ENCODE results near the gene P2RY2. TPM values are rescaled to one million over a fixed set of nuclear protein-coding genes. Genes with fewer than 3 reads are reported as not detected.

The P2RY2 gene
- total and polyA plus RNA-seq, 3 donors from 2014 or later, result 0.94 to 3.6 (median 2.0) TPM

- DNase-seq, result peak; percentile 48
- Histone ChIP-seq H3K27ac (no peak overlapping the region), H3K4me1 (no peaks in the 10 kb centered on the region), H3K9me3 (no peaks in the 10 kb centered on the region), H3K36me3 (ENCODE audit: low read depth, missing control alignments) (no peaks in the 10 kb centered on the region), H3K4me3 (no peak overlapping the region), H3K27me3 (no peaks in the 10 kb centered on the region)
- intact Hi-C loops (cut with DNase I; ENCODE audit: low total_unique reads), result no loop called here
- 89 to 91% methylated on average over 7 to 8 of the region's 8 CpGs for WGBS, 2 donors
- no peak for TF ChIP-seq CTCF (IDR thresholded peaks at IDR 0.05)
- no peak for TF ChIP-seq POLR2A (IDR thresholded peaks at IDR 0.05)
Observed at GRCh38 chr11:73204711-73205121, 13.4 kb upstream of the P2RY2 start.

GRCh38 chr11:73205661-73206343 is 12.3 kb upstream of the P2RY2 start:
- no peak overlapping the region for H3K27ac ChIP-seq

GRCh38 chr11:73206801-73207200 is 11.3 kb upstream of the P2RY2 start:
- H3K4me1 ChIP-seq, result no peaks in the 10 kb centered on the region
- H3K36me3 ChIP-seq (ENCODE audit: low read depth, missing control alignments), result no peaks in the 10 kb centered on the region
- TF ChIP-seq POLR2A (IDR thresholded peaks at IDR 0.05) (no peak), CTCF (IDR thresholded peaks at IDR 0.05) (no peak)
- intact Hi-C loops (cut with DNase I; ENCODE audit: low total_unique reads), result no loop called here
- 81 to 90% methylated on average over 2 of the region's 2 CpGs for WGBS, 2 donors
- no peak overlapping the region for H3K4me3 ChIP-seq
- H3K27me3 ChIP-seq, result no peaks in the 10 kb centered on the region
- no peaks in the 10 kb centered on the region for H3K9me3 ChIP-seq
- H3K27ac ChIP-seq, result no peak overlapping the region
- DNase-seq, result no peak

More at GRCh38 chr11:73205661-73206343, 12.3 kb upstream of the P2RY2 start:
- TF ChIP-seq POLR2A (IDR thresholded peaks at IDR 0.05) (no peak), CTCF (IDR thresholded peaks at IDR 0.05) (no peak)
- DNase-seq, result no peak
- intact Hi-C loops (cut with DNase I; ENCODE audit: low total_unique reads), result no loop called here
- 78 to 85% methylated on average over 5 of the region's 5 CpGs for WGBS, 2 donors
- no peaks in the 10 kb centered on the region for H3K9me3 ChIP-seq
- H3K4me3 ChIP-seq, result no peak overlapping the region
- no peaks in the 10 kb centered on the region for H3K27me3 ChIP-seq
- H3K36me3 ChIP-seq (ENCODE audit: low read depth, missing control alignments), result no peaks in the 10 kb centered on the region
- no peaks in the 10 kb centered on the region for H3K4me1 ChIP-seq

- intact Hi-C loops (cut with DNase I; ENCODE audit: low total_unique reads), result no loop called here
- Histone ChIP-seq H3K27ac (no peak overlapping the region), H3K9me3 (no peaks in the 10 kb centered on the region), H3K36me3 (ENCODE audit: low read depth, missing control alignments) (no peaks in the 10 kb centered on the region), H3K27me3 (no peaks in the 10 kb centered on the region), H3K4me1 (no peaks in the 10 kb centered on the region), H3K4me3 (no peak overlapping the region)
- TF ChIP-seq CTCF (IDR thresholded peaks at IDR 0.05) (no peak), POLR2A (IDR thresholded peaks at IDR 0.05) (no peak)
- WGBS, 2 donors, result 91 to 93% methylated on average over 2 of the region's 2 CpGs
- DNase-seq, result no peak
Observed at GRCh38 chr11:73209892-73210291, 8.2 kb upstream of the P2RY2 start.
